H1 (cell line): ENCODE results near the gene ANKFN1. TPM values are rescaled to one million over a fixed set of nuclear protein-coding genes. Genes with fewer than 3 reads are reported as not detected.

Source experiments
- CTCF ChIA-PET: fragments of 300-600 bp; sonication (Branson Sonifier 250); formaldehyde crosslinking; loops from one replicate; lab custom pipeline; 2021; ENCODE audit not compliant: partially characterized antibody; lab: Charles Lee
- POLR2A ChIA-PET: fragments of 300-600 bp; sonication (Branson Sonifier 250); formaldehyde crosslinking; loops from one replicate; lab custom pipeline; 2021; ENCODE audit warnings: inconsistent platforms; ENCODE audit not compliant: partially characterized antibody; lab: Charles Lee
- DNase-seq, 2 experiments: peaks; one replicate each; pipeline versions ENCODE4 v3.0.0 to v3.0.0-alpha.2; 2010 to 2022; ENCODE audit warnings: low spot score in 2 of 2, low read depth in 1 of 2, mixed read lengths in 1 of 2
- FAIRE-seq: peaks from 2 replicates; lab custom pipeline; 2011; peaks lifted over from hg19 to GRCh38; lab: Jason Lieb, UNC
- H2AFZ ChIP-seq: 2 replicates; pipeline ENCODE4 v1.8.1; 2012; ENCODE audit warnings: low read length, inconsistent platforms
- H2AK5ac ChIP-seq: 2 replicates; pipeline ENCODE4 v1.6.1; 2013; ENCODE audit warnings: low read depth, low read length
- H2BK120ac ChIP-seq: replicated peaks from 2 replicates; pipeline ENCODE3; 2013; ENCODE audit warnings: low read depth, low read length, inconsistent platforms
- H2BK12ac ChIP-seq: 2 replicates; pipeline ENCODE4 v1.6.1; 2013; ENCODE audit warnings: low read depth, low read length
- H2BK15ac ChIP-seq: 2 replicates; pipeline ENCODE4 v1.6.1; 2013; ENCODE audit warnings: low read length
- H2BK20ac ChIP-seq: 2 replicates; pipeline ENCODE4 v1.6.1; 2013; ENCODE audit warnings: low read length
- H2BK5ac ChIP-seq: 2 replicates; pipeline ENCODE4 v1.6.1; 2013; ENCODE audit warnings: low read depth, low read length
- H3K14ac ChIP-seq: 2 replicates; pipeline ENCODE4 v1.6.1; 2013; ENCODE audit warnings: inconsistent platforms; ENCODE audit not compliant: insufficient read length
- H3K18ac ChIP-seq: 2 replicates; pipeline ENCODE4 v1.6.1; 2013; ENCODE audit warnings: low read length; ENCODE audit errors: extremely low read depth
- H3K23ac ChIP-seq: 2 replicates; pipeline ENCODE4 v1.6.1; 2013; ENCODE audit warnings: inconsistent platforms; ENCODE audit not compliant: insufficient read length
- H3K23me2 ChIP-seq: 2 replicates; pipeline ENCODE4 v1.6.1; 2013; ENCODE audit warnings: low read depth, low read length
- H3K27ac ChIP-seq: 2 replicates; pipeline ENCODE4 v1.6.1; 2011; ENCODE audit warnings: low read depth, low read length, inconsistent platforms
- H3K27me3 ChIP-seq, 4 experiments: replicated peaks in 1 of 4; 1 replicate in 1 of 4; 2 replicates in 3 of 4; pipeline versions ENCODE4 v1.6.1 to v1.8.1; 2011 to 2013; ENCODE audit warnings: low read length in 3 of 4, mild to moderate bottlenecking in 3 of 4, inconsistent platforms in 2 of 4, mixed read lengths in 2 of 4, moderate library complexity in 1 of 4; ENCODE audit not compliant: control insufficient read depth in 3 of 4, insufficient read depth in 3 of 4; ENCODE audit errors: extremely low read depth in 1 of 4
- H3K36me3 ChIP-seq, 4 experiments: 2 replicates each; pipeline versions ENCODE4 v1.6.1 to v1.8.1; 2011 to 2013; ENCODE audit warnings: mild to moderate bottlenecking in 4 of 4, low read length in 3 of 4, moderate library complexity in 2 of 4, control low read depth in 1 of 4, inconsistent platforms in 1 of 4; ENCODE audit not compliant: insufficient read depth in 4 of 4, control insufficient read depth in 2 of 4
- H3K4ac ChIP-seq: replicated peaks from 2 replicates; pipeline ENCODE3; 2013; ENCODE audit warnings: low read length, low read depth, mixed read lengths, inconsistent platforms; ENCODE audit not compliant: insufficient read length
- H3K4me1 ChIP-seq, 4 experiments: replicated peaks in 1 of 4; 1 replicate in 1 of 4; 2 replicates in 3 of 4; pipeline versions ENCODE4 v1.6.1 to v1.8.1; 2011 to 2013; ENCODE audit warnings: low read length in 3 of 4, inconsistent platforms in 2 of 4, mixed read lengths in 1 of 4; ENCODE audit not compliant: insufficient read depth in 4 of 4, control insufficient read depth in 3 of 4
- H3K4me2 ChIP-seq, 2 experiments: 2 replicates each; pipeline versions ENCODE4 v1.6.1 to v1.8.1; 2011 to 2013; ENCODE audit warnings: low read depth in 2 of 2, low read length in 2 of 2, control low read depth in 1 of 2, inconsistent platforms in 1 of 2, mild to moderate bottlenecking in 1 of 2; ENCODE audit not compliant: insufficient read depth in 1 of 2
- H3K4me3 ChIP-seq, 4 experiments: fragments of 200-600, 300-600 bp in 1 of 4; sonication (generic), shearing (Covaris generic), sonication (Bioruptor Twin) in 1 of 4; 2 replicates each; pipeline versions ENCODE4 v1.5.1 to v1.8.1; 2011 to 2016; ENCODE audit warnings: low read length in 4 of 4, low read depth in 3 of 4, control low read depth in 2 of 4, inconsistent platforms in 2 of 4, mild to moderate bottlenecking in 2 of 4, mixed read lengths in 1 of 4, moderate library complexity in 1 of 4; ENCODE audit not compliant: insufficient read depth in 2 of 4; ENCODE audit errors: extremely low read depth in 1 of 4
- H3K56ac ChIP-seq: replicated peaks from 2 replicates; pipeline ENCODE3; 2013; ENCODE audit warnings: low read depth, mild to moderate bottlenecking, mixed read lengths, low read length, inconsistent platforms; ENCODE audit not compliant: insufficient read length
- H3K79me1 ChIP-seq: 2 replicates; pipeline ENCODE4 v1.6.1; 2013; ENCODE audit warnings: low read depth, low read length, control low read depth
- H3K79me2 ChIP-seq, 2 experiments: 2 replicates each; pipeline versions ENCODE4 v1.6.1 to v1.8.1; 2012 to 2013; ENCODE audit warnings: low read length in 2 of 2, mild to moderate bottlenecking in 2 of 2, inconsistent platforms in 1 of 2; ENCODE audit not compliant: insufficient read depth in 2 of 2, control insufficient read depth in 1 of 2
- H3K9ac ChIP-seq, 4 experiments: replicated peaks in 1 of 4; 1 replicate in 1 of 4; 2 replicates in 3 of 4; pipeline versions ENCODE4 v1.6.1 to v1.8.1; 2011 to 2013; ENCODE audit warnings: low read depth in 3 of 4, low read length in 3 of 4, control low read depth in 2 of 4, mild to moderate bottlenecking in 2 of 4, moderate library complexity in 2 of 4, inconsistent platforms in 1 of 4; ENCODE audit errors: extremely low read depth in 1 of 4
- H3K9me3 ChIP-seq, 2 experiments: 2 replicates each; pipeline versions ENCODE4 v1.6.1 to v1.8.1; 2012 to 2013; ENCODE audit warnings: mild to moderate bottlenecking in 2 of 2, moderate library complexity in 2 of 2, control low read depth in 1 of 2, inconsistent platforms in 1 of 2, low read depth in 1 of 2, low read length in 1 of 2, mixed read lengths in 1 of 2; ENCODE audit not compliant: insufficient read depth in 2 of 2
- H4K20me1 ChIP-seq, 2 experiments: replicated peaks in 1 of 2; 2 replicates each; pipeline versions ENCODE3 to v1.8.1; 2011 to 2013; ENCODE audit warnings: inconsistent platforms in 2 of 2, low read length in 2 of 2, mild to moderate bottlenecking in 1 of 2; ENCODE audit not compliant: insufficient read depth in 2 of 2, control insufficient read depth in 1 of 2
- H4K5ac ChIP-seq: 2 replicates; pipeline ENCODE4 v1.6.1; 2013; ENCODE audit warnings: low read length, low read depth, mixed read lengths, inconsistent platforms; ENCODE audit not compliant: insufficient read length
- H4K8ac ChIP-seq: 2 replicates; pipeline ENCODE4 v1.8.0; 2013; ENCODE audit warnings: mild to moderate bottlenecking, moderate library complexity, low read length, inconsistent platforms; ENCODE audit not compliant: insufficient read depth; ENCODE audit errors: extremely low read depth
- H4K91ac ChIP-seq: replicated peaks from 2 replicates; pipeline ENCODE3; 2013; ENCODE audit warnings: low read length, mixed read lengths, inconsistent platforms; ENCODE audit not compliant: insufficient read length
- ASH2L ChIP-seq: fragments of 200-600, 300-600 bp; sonication (generic); IDR thresholded peaks from one replicate; pipeline ENCODE4 v1.7.1; 2017; ENCODE audit warnings: low read length
- BACH1 ChIP-seq: IDR thresholded peaks from 2 replicates; pipeline ENCODE4 v1.6.1; 2012; ENCODE audit warnings: low read length, improper control_type of control experiment
- CBX8 ChIP-seq: fragments of 300-800, 300-1000 bp; sonication (generic); IDR thresholded peaks from 2 replicates; pipeline ENCODE4 v1.7.1; 2016; ENCODE audit warnings: low read depth, low read length, borderline replicate concordance
- EP300 ChIP-seq, 2 experiments: IDR thresholded peaks; 1 replicate in 1 of 2; 2 replicates in 1 of 2; pipeline ENCODE4 v1.6.1; 2011 to 2012; ENCODE audit warnings: low read depth in 2 of 2, low read length in 2 of 2, mild to moderate bottlenecking in 2 of 2, borderline replicate concordance in 1 of 2, inconsistent platforms in 1 of 2, moderate library complexity in 1 of 2
- EZH2 ChIP-seq: fragments of 200-600 bp; sonication (generic); IDR thresholded peaks from 2 replicates; pipeline ENCODE4 v1.7.1; 2012; ENCODE audit warnings: low read depth, mild to moderate bottlenecking, moderate library complexity, low read length, inconsistent platforms; ENCODE audit not compliant: severe bottlenecking
- GTF2F1 ChIP-seq: IDR thresholded peaks from 2 replicates; pipeline ENCODE4 v1.6.1; 2012; ENCODE audit warnings: low read depth, low read length, improper control_type of control experiment, borderline replicate concordance
- SP1 ChIP-seq: IDR thresholded peaks from 2 replicates; pipeline ENCODE4 v1.6.1; 2011; ENCODE audit warnings: low read depth, low read length
- TAF1 ChIP-seq: IDR thresholded peaks from 2 replicates; pipeline ENCODE4 v1.6.1; 2011; ENCODE audit warnings: mild to moderate bottlenecking, low read depth, low read length
- TBP ChIP-seq: IDR thresholded peaks from 2 replicates; pipeline ENCODE4 v1.6.1; 2011; ENCODE audit warnings: low read depth, low read length, improper control_type of control experiment
- USF2 ChIP-seq: IDR thresholded peaks from 2 replicates; pipeline ENCODE4 v1.6.1; 2011; ENCODE audit warnings: low read length, improper control_type of control experiment
- WGBS, 2 experiments: shearing (Covaris generic) in 1 of 2; methylation state at CpG; one replicate each; pipeline versions ENCODE4 v1.1.6 to v1.1.7; 2013 to 2015; ENCODE audit warnings: low lambda C conversion rate in 2 of 2, mixed read lengths in 2 of 2, inconsistent platforms in 1 of 2, low coverage in 1 of 2, missing lambda C conversion rate in 1 of 2; ENCODE audit not compliant: insufficient replicate concordance in 2 of 2, insufficient coverage in 1 of 2, insufficient read length in 1 of 2; ENCODE audit errors: extremely low coverage in 1 of 2, missing lambda C conversion rate in 1 of 2; 5-methylcytosine and 5-hydroxymethylcytosine counted together
- polyA plus RNA-seq, 7 experiments: library from polyadenylated mRNA; depleted of rRNA in 3 of 7; stranded (reverse) in 5 of 7; unstranded in 2 of 7; fragments of >200 nt in 5 of 7; fragments of 200-250 nt in 2 of 7; gene quantifications; 1 replicate in 5 of 7; 2 replicates in 1 of 7; 4 replicates in 1 of 7; pipeline versions ENCODE4 v1.2.1 to v1.2.3, GENCODE V29; 2011 to 2013; ENCODE audit warnings: missing spikeins in 2 of 7, mixed read lengths in 2 of 7
- total RNA-seq: library from RNA; stranded (reverse); fragmentation: NEBNext Ultra II Directional; extraction: Animal tissue kit (Norgen Biotek cat#: 25700); gene quantifications from 2 replicates; pipeline ENCODE4 v1.2.1, GENCODE V29; 2021

ANKFN1 gene
- total and polyA plus RNA-seq, 2 of the 8 experiments (the other 6 are each of a cell fraction or from before 2014, with no cell fraction given): not detected

- Histone ChIP-seq H2BK120ac (no peak overlapping the region), H4K8ac (no peak overlapping the region), H3K4me1 (peaks cover 0 to 4% (median 2%) of the 10 kb centered on the region in 4 experiments; a peak in 3 of 7 replicates), H4K91ac (no peak overlapping the region), H3K23ac (no peak overlapping the region), H2BK5ac (no peak overlapping the region), H3K79me2 (no peaks in the 10 kb centered on the region), H3K56ac (no peak overlapping the region), H3K23me2 (no peaks in the 10 kb centered on the region), H3K14ac (no peak overlapping the region), H2BK20ac (no peak overlapping the region), H3K27me3 (no peaks in the 10 kb centered on the region), H3K4me3 (no peak overlapping the region), H3K9me3 (no peaks in the 10 kb centered on the region), H2AFZ (no peak overlapping the region), H3K79me1 (no peaks in the 10 kb centered on the region), H2BK15ac (no peak overlapping the region), H4K5ac (no peak overlapping the region), H3K4ac (no peak overlapping the region), H2BK12ac (no peak overlapping the region), H3K18ac (no peak overlapping the region), H2AK5ac (no peak overlapping the region), H3K9ac (no peak overlapping the region), H3K36me3 (no peaks in the 10 kb centered on the region), H3K4me2 (no peak overlapping the region), H4K20me1 (no peaks in the 10 kb centered on the region), H3K27ac (no peak overlapping the region)
- ChIA-PET CTCF (interaction anchor here (0.6 to 1.1 kb wide), 3 partner anchors 9 to 194 kb away, joined by 3 to 5 read pairs (median 4); no protein-coding TSS in a partner anchor), POLR2A (no interaction called here)
- DNase-seq: no peak
- WGBS, 2 experiments: 89% methylated on average over 3 of the region's 3 CpGs; no CpG with 5 or more reads in 1 of the 2 experiments
- no peak for FAIRE-seq
- no peak for TF ChIP-seq BACH1
- no peak for TF ChIP-seq EZH2
- no peak for TF ChIP-seq CBX8
- TF ChIP-seq TBP: no peak
- no peak for TF ChIP-seq SP1
- no peak for TF ChIP-seq TAF1
- TF ChIP-seq EP300 (IDR thresholded peaks at IDR 0.05; ENCODE audit: borderline replicate concordance in 1 of 2, low read depth in 2 of 2, low read length in 2 of 2): no peak
- TF ChIP-seq USF2: no peak
- TF ChIP-seq ASH2L: no peak
- no peak for TF ChIP-seq GTF2F1
These were observed 171.4 kb downstream of the ANKFN1 start for GRCh38 chr17:56324676-56325075.
